K562 (cell line): Measurements from ENCODE around the gene DCAF16. TPM values are rescaled to one million over a fixed set of nuclear protein-coding genes. Genes with fewer than 3 reads are reported as not detected.

Source experiments
- ATAC-seq: fragments of 200-7000 bp; cut with Tn5 transposase; 3 replicates; pipeline ENCODE4 v1.9.1; 2020; ENCODE audit warnings: moderate library complexity
- BruUV-seq: library from RNA; stranded (reverse); fragments of 400-500 nt; replicated peaks from 2 replicates; lab custom pipeline; 2021; lab: Mats Ljungman, UMichigan
- CTCF ChIA-PET: fragments of 300-600 bp; formaldehyde crosslinking; extraction: SDS; loops from one replicate; lab custom pipeline; 2021; ENCODE audit warnings: low intra/inter-chr PET ratio; lab: Yijun Ruan, JAX
- POLR2A ChIA-PET: fragments of 300-600, 350-650 bp; sonication (Branson Sonifier 250); formaldehyde crosslinking; extraction: SDS; loops from one replicate; lab custom pipeline; 2021; ENCODE audit warnings: antibody characterized with exemption, inconsistent platforms; lab: Yijun Ruan, JAX
- DNase-seq, 4 experiments: peaks; one replicate each; pipeline versions ENCODE4 v3.0.0 to v3.0.0-alpha.2; 2011 to 2018; ENCODE audit warnings: low spot score in 3 of 4, mixed read lengths in 3 of 4; ENCODE audit errors: extremely low read depth in 1 of 4
- FAIRE-seq: peaks from 2 replicates; lab custom pipeline; 2011; peaks lifted over from hg19 to GRCh38; lab: Jason Lieb, UNC
- H2AFZ ChIP-seq: 2 replicates; pipeline ENCODE4 v1.6.0; 2011; ENCODE audit warnings: low read depth, low read length, control low read depth, inconsistent platforms
- H3K27ac ChIP-seq: fragments of 200-600 bp; 3 replicates; pipeline ENCODE4 v1.8.0; 2011; ENCODE audit warnings: low read depth, mild to moderate bottlenecking, control low read depth, inconsistent platforms, low read length, moderate library complexity, mixed read lengths; ENCODE audit errors: extremely low read depth
- H3K27me3 ChIP-seq, 2 experiments: fragments of 300-600 bp in 1 of 2; 2 replicates in 1 of 2; 3 replicates in 1 of 2; pipeline versions ENCODE4 v1.6.0 to v1.8.0; 2011; ENCODE audit warnings: inconsistent platforms in 2 of 2, low read length in 2 of 2, mild to moderate bottlenecking in 1 of 2, mixed read lengths in 1 of 2, moderate library complexity in 1 of 2; ENCODE audit not compliant: control insufficient read depth in 2 of 2, insufficient read depth in 2 of 2
- H3K36me3 ChIP-seq: fragments of 300-600 bp; 3 replicates; pipeline ENCODE4 v1.8.0; 2011; ENCODE audit warnings: mild to moderate bottlenecking, low read length, inconsistent platforms; ENCODE audit not compliant: control insufficient read depth, insufficient read depth
- H3K4me1 ChIP-seq, 2 experiments: fragments of 200-600 bp in 1 of 2; replicated peaks in 1 of 2; 2 replicates in 1 of 2; 3 replicates in 1 of 2; pipeline versions ENCODE4 v1.5.1 to v1.8.0; 2011; ENCODE audit warnings: inconsistent platforms in 2 of 2, low read length in 2 of 2, mild to moderate bottlenecking in 1 of 2, mixed read lengths in 1 of 2, moderate library complexity in 1 of 2; ENCODE audit not compliant: control insufficient read depth in 2 of 2, insufficient read depth in 2 of 2
- H3K4me2 ChIP-seq: 2 replicates; pipeline ENCODE4 v1.6.1; 2011; ENCODE audit warnings: low read length, control low read depth, inconsistent platforms, mixed read lengths; ENCODE audit not compliant: insufficient read depth
- H3K4me3 ChIP-seq: fragments of 200-600 bp; sonication (generic), shearing (Covaris generic); 2 replicates; pipeline ENCODE4 v1.5.1; 2016; ENCODE audit warnings: control low read depth, inconsistent platforms
- H3K79me2 ChIP-seq: fragments of 200-600 bp; 3 replicates; pipeline ENCODE4 v1.8.0; 2011; ENCODE audit warnings: low read length, inconsistent platforms; ENCODE audit not compliant: control insufficient read depth, insufficient read depth
- H3K9ac ChIP-seq, 2 experiments: 2 replicates each; pipeline versions ENCODE4 v1.6.0 to v1.6.1; 2011; ENCODE audit warnings: low read depth in 2 of 2, low read length in 2 of 2, control low read depth in 1 of 2, inconsistent platforms in 1 of 2, mild to moderate bottlenecking in 1 of 2, mixed read lengths in 1 of 2; ENCODE audit not compliant: insufficient read depth in 1 of 2
- H3K9me1 ChIP-seq: one replicate; pipeline ENCODE4 v1.6.0; 2011; ENCODE audit warnings: inconsistent platforms, mild to moderate bottlenecking, low read length, moderate library complexity; ENCODE audit not compliant: control insufficient read depth, insufficient read depth
- H3K9me3 ChIP-seq: replicated peaks from 2 replicates; pipeline ENCODE4 v1.5.1; 2011; ENCODE audit warnings: low read depth, low read length, inconsistent platforms; ENCODE audit not compliant: control insufficient read depth, insufficient read depth
- H4K20me1 ChIP-seq: replicated peaks from 2 replicates; pipeline ENCODE4 v1.6.1; 2011; ENCODE audit warnings: low read length, inconsistent platforms, mixed read lengths; ENCODE audit not compliant: control insufficient read depth, insufficient read depth
- ETS2 ChIP-seq: IDR thresholded peaks from 2 replicates; pipeline ENCODE4 v1.6.1; 2016; ENCODE audit warnings: borderline replicate concordance, missing genetic modification characterization, mild to moderate bottlenecking, moderate library complexity, missing compliant biosample characterization; ENCODE audit not compliant: poor library complexity, severe bottlenecking
- MECOM ChIP-seq: fragments of 250-450 bp; sonication (Bioruptor Pico); IDR thresholded peaks from 2 replicates; pipeline ENCODE4 v1.8.0; 2022; ENCODE audit warnings: inconsistent platforms
- WGBS: fragments of 100-300 bp; shearing (Covaris generic); methylation state at CpG from one replicate; pipeline ENCODE4 v1.1.6; 2016; ENCODE audit warnings: low coverage, mixed read lengths; ENCODE audit not compliant: insufficient coverage; ENCODE audit errors: missing lambda C conversion rate; 5-methylcytosine and 5-hydroxymethylcytosine counted together
- in situ Hi-C: fragments of 300-500 bp; cut with MboI; formaldehyde crosslinking; loops from 4 replicates; pipeline ENCODE4 v1.15.0; 2018; ENCODE audit warnings: inconsistent platforms, mixed read lengths
- intact Hi-C: fragments of 100-400 bp; cut with micrococcal nuclease; formaldehyde crosslinking; loops from 2 replicates; pipeline ENCODE4 v1.14.2; 2022
- polyA plus RNA-seq, 8 experiments: library from polyadenylated mRNA; depleted of rRNA in 4 of 8; stranded (reverse) in 5 of 8; unstranded in 3 of 8; fragments of >200 nt; fragmentation: Nextera tagmentation in 2 of 8; fragmentation: Illumina TruSeq in 1 of 8; extraction: Ambion mirVana in 2 of 8; extraction: Trizol in 1 of 8; gene quantifications; 2 replicates each; pipeline versions ENCODE4 v1.2.1 to v1.2.3, GENCODE V29; 2011 to 2014; ENCODE audit warnings: inconsistent platforms in 1 of 8, missing spikeins in 1 of 8
- total RNA-seq, 7 experiments: library from RNA; depleted of rRNA in 6 of 7; stranded (reverse); fragments of >200 nt in 6 of 7; fragmentation: Illumina TruSeq in 2 of 7; extraction: Trizol in 2 of 7; gene quantifications; 2 replicates each; pipeline versions ENCODE4 v1.2.1 to v1.2.3, GENCODE V29; 2011 to 2021; ENCODE audit warnings: low replicate concordance in 1 of 7
- TF ChIP-seq, protein P1 (sequence below): fragments of 250-450 bp; sonication (Bioruptor Pico); IDR thresholded peaks from 2 replicates; pipeline ENCODE4 v1.8.0; 2021; ENCODE audit warnings: mild to moderate bottlenecking, moderate library complexity
- TF ChIP-seq, protein P2 (sequence below): IDR thresholded peaks from 3 replicates; pipeline ENCODE4 v1.6.1; 2011; ENCODE audit warnings: borderline replicate concordance, mild to moderate bottlenecking, moderate library complexity; ENCODE audit not compliant: insufficient read length; ENCODE audit errors: extremely low read depth

DCAF16 gene
- total and polyA plus RNA-seq, 9 of the 15 experiments (the other 6 are each of a cell fraction or from before 2014, with no cell fraction given), result 20.5 to 82.8 (median 67.8) TPM

GRCh38 chr4:17760626-17761025, 49.9 kb downstream of the DCAF16 start:
- Histone ChIP-seq H3K4me1 (no peaks in the 10 kb centered on the region), H3K36me3 (no peaks in the 10 kb centered on the region), H2AFZ (no peak overlapping the region), H3K4me2 (no peak overlapping the region), H3K9me3 (0 out of 2 replicates have a peak, but pooled peaks cover under 1% of the 10 kb centered on the region), H4K20me1 (no peaks in the 10 kb centered on the region), H3K4me3 (no peak overlapping the region), H3K27me3 (peaks cover 7 to 9% of the 10 kb centered on the region in 2 experiments; a peak in 4 of 5 replicates), H3K27ac (no peak overlapping the region), H3K79me2 (no peaks in the 10 kb centered on the region), H3K9ac (no peak overlapping the region), H3K9me1 (no peaks in the 10 kb centered on the region)
- WGBS, result 1% methylated on average over 6 of the region's 6 CpGs
- no peak for ATAC-seq
- intact Hi-C loops (no loop called here), in situ Hi-C loops (no loop called here)
- no TSS peak for BruUV-seq
- ChIA-PET POLR2A (interaction anchor here (0.7 kb wide), 1 partner anchor 160 kb away, joined by 3 read pairs; no protein-coding TSS in a partner anchor), CTCF (no interaction called here)
- no peak for DNase-seq
- FAIRE-seq, result no peak
- TF ChIP-seq, protein P1, sequence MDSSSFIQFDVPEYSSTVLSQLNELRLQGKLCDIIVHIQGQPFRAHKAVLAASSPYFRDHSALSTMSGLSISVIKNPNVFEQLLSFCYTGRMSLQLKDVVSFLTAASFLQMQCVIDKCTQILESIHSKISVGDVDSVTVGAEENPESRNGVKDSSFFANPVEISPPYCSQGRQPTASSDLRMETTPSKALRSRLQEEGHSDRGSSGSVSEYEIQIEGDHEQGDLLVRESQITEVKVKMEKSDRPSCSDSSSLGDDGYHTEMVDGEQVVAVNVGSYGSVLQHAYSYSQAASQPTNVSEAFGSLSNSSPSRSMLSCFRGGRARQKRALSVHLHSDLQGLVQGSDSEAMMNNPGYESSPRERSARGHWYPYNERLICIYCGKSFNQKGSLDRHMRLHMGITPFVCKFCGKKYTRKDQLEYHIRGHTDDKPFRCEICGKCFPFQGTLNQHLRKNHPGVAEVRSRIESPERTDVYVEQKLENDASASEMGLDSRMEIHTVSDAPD (CRISPR knock-in tag), result no peak
- no peak for TF ChIP-seq ETS2 (tag)
- TF ChIP-seq, protein P2, sequence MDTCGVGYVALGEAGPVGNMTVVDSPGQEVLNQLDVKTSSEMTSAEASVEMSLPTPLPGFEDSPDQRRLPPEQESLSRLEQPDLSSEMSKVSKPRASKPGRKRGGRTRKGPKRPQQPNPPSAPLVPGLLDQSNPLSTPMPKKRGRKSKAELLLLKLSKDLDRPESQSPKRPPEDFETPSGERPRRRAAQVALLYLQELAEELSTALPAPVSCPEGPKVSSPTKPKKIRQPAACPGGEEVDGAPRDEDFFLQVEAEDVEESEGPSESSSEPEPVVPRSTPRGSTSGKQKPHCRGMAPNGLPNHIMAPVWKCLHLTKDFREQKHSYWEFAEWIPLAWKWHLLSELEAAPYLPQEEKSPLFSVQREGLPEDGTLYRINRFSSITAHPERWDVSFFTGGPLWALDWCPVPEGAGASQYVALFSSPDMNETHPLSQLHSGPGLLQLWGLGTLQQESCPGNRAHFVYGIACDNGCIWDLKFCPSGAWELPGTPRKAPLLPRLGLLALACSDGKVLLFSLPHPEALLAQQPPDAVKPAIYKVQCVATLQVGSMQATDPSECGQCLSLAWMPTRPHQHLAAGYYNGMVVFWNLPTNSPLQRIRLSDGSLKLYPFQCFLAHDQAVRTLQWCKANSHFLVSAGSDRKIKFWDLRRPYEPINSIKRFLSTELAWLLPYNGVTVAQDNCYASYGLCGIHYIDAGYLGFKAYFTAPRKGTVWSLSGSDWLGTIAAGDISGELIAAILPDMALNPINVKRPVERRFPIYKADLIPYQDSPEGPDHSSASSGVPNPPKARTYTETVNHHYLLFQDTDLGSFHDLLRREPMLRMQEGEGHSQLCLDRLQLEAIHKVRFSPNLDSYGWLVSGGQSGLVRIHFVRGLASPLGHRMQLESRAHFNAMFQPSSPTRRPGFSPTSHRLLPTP, result no peak
- TF ChIP-seq MECOM (CRISPR knock-in tag), result no peak
